ENCODE data around the gene FAM110A. TPM values are rescaled to one million over a fixed set of nuclear protein-coding genes. Genes with fewer than 3 reads are reported as not detected.
"Not testable (repeated sequence)": the region's sequence is repeated elsewhere in the genome, so short reads cannot be mapped to it uniquely, and the experiment has no call there.

FAM110A gene
- total and polyA plus RNA-seq, 2 experiments from 2014 or later: 30.2 to 34.4 TPM

DNA sequence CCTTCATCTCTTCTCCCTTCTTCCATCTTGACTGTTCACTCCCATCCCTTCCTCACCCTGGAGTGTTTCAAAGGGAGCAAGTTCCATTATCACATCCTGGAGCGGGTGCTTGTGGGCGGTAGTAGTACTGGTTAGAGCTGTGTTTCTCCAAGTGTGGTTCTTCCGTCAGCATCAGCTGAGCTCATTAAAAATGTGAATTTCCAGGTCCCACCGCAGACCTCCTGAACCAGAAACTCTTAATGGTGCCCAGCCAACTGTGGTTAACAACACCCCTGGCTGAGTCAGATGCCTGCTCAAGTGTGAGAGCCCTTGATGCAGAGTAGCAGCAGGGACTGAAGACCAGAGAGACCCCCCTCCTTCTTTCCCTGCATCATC is 58.2 kb downstream of the FAM110A start:
- Histone ChIP-seq H3K4me3 (no peak overlapping the region), H3K4me1 (ENCODE audit: low read depth) (no peaks in the 10 kb centered on the region), H3K27ac (no peak overlapping the region), H3K36me3 (no peaks in the 10 kb centered on the region), H3K27me3 (peaks cover under 1% of the 10 kb centered on the region), H3K9me3 (ENCODE audit: low read depth) (no peaks in the 10 kb centered on the region)
- TF ChIP-seq, protein P1, sequence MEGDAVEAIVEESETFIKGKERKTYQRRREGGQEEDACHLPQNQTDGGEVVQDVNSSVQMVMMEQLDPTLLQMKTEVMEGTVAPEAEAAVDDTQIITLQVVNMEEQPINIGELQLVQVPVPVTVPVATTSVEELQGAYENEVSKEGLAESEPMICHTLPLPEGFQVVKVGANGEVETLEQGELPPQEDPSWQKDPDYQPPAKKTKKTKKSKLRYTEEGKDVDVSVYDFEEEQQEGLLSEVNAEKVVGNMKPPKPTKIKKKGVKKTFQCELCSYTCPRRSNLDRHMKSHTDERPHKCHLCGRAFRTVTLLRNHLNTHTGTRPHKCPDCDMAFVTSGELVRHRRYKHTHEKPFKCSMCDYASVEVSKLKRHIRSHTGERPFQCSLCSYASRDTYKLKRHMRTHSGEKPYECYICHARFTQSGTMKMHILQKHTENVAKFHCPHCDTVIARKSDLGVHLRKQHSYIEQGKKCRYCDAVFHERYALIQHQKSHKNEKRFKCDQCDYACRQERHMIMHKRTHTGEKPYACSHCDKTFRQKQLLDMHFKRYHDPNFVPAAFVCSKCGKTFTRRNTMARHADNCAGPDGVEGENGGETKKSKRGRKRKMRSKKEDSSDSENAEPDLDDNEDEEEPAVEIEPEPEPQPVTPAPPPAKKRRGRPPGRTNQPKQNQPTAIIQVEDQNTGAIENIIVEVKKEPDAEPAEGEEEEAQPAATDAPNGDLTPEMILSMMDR (IDR thresholded peaks at IDR 0.05; ENCODE audit: low read depth, low read length): no peak
- DNase-seq (ENCODE audit: low read depth in 1 of 2, low spot score in 1 of 2): peak in 1 of 2 donors; percentile 36

DNA sequence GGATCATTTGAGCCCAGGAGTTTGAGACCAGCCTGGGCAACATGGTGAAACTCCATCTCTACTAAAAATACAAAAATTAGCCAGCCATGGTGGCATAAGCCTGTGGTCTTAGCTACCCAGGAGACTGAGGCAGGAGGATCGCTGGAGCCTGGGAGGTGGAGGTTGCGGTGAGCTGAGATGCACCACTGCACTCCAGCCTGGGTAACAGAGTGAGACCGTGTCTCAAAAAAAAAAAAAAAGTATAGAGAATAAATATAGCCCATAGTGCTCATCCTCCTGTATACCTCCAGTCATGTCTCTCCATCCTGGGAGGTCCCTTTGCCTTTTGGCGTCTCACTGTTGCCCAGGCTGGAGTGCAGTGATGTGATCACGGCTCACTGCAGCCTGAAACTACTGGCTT is 58.9 kb downstream of the FAM110A start:
- H3K9me3 ChIP-seq (ENCODE audit: low read depth); H3K27ac ChIP-seq; DNase-seq (ENCODE audit: low read depth in 1 of 2, low spot score in 1 of 2); H3K4me3 ChIP-seq; H3K4me1 ChIP-seq (ENCODE audit: low read depth); H3K27me3 ChIP-seq; H3K36me3 ChIP-seq: not testable (repeated sequence)

Other genes with a start within 250 kb of the FAM110A start
- 0.11 and 0.86 TPM in 2 replicates for gene TCF15, start 223.4 kb upstream of the FAM110A start, total RNA-seq
- gene TCF15, start 223.4 kb upstream of the FAM110A start, polyA plus RNA-seq: 2.4 and 3.0 TPM in 2 replicates
- 19.4 and 21.6 TPM in 2 replicates for gene SRXN1, start 180.5 kb upstream of the FAM110A start, total RNA-seq
- 21.4 and 26.0 TPM in 2 replicates for gene SRXN1, start 180.5 kb upstream of the FAM110A start, polyA plus RNA-seq
- not detected in 2 replicates for gene SCRT2, start 157.9 kb upstream of the FAM110A start, total RNA-seq
- gene SCRT2, start 157.9 kb upstream of the FAM110A start, polyA plus RNA-seq: not detected in 2 replicates
- 0.12 TPM in 1 of 2 replicates, not detected in the other for gene SLC52A3, start 65.2 kb upstream of the FAM110A start, total RNA-seq
- gene SLC52A3, start 65.2 kb upstream of the FAM110A start, polyA plus RNA-seq: not detected in 2 replicates
- 0.21 and 0.80 TPM in 2 replicates for gene ANGPT4, start 82.6 kb downstream of the FAM110A start, total RNA-seq
- gene ANGPT4, start 82.6 kb downstream of the FAM110A start, polyA plus RNA-seq: 0.15 TPM in 1 of 2 replicates, not detected in the other
- gene RSPO4, start 168.6 kb downstream of the FAM110A start, total RNA-seq: 2.1 and 8.1 TPM in 2 replicates
- gene RSPO4, start 168.6 kb downstream of the FAM110A start, polyA plus RNA-seq: 7.6 and 8.4 TPM in 2 replicates